Measurements from ENCODE around the gene DNAH6. TPM values are rescaled to one million over a fixed set of nuclear protein-coding genes. Genes with fewer than 3 reads are reported as not detected.

DNAH6 gene
- total and polyA plus RNA-seq, 10 of the 15 experiments (the other 5 are each of a cell fraction or from before 2014, with no cell fraction given): 0.07 to 1.0 (median 0.29) TPM

- TF ChIP-seq ZNF592 (IDR thresholded peaks at IDR 0.05) (no peak), POLR2A (IDR thresholded peaks at IDR 0.05; ENCODE audit: low read depth, low read length) (no peak), IKZF1 (conservative IDR thresholded peaks at IDR 0.05) (no peak), CBX5 (IDR thresholded peaks at IDR 0.05; ENCODE audit: low read depth) (no peak), E2F8 (IDR thresholded peaks at IDR 0.05; ENCODE audit: low read depth, partially characterized antibody) (no peak)
These were observed 171.3 kb downstream of the DNAH6 start (continued) for GRCh38 chr2:84687498-84688149.

Measured in GM12878 (cell line).